H54 (cell line): ENCODE results near the gene ACSS3.

Source experiments
- DNase-seq: peaks from one replicate; pipeline ENCODE4 v3.0.0; 2011; ENCODE audit warnings: low spot score, mixed read lengths; ENCODE audit not compliant: insufficient read length
- FAIRE-seq: peaks from 3 replicates; lab custom pipeline; 2011; peaks lifted over from hg19 to GRCh38; lab: Jason Lieb, UNC
- POLR2A ChIP-seq: IDR thresholded peaks from 2 replicates; pipeline ENCODE4 v1.6.1; 2011; ENCODE audit warnings: low read depth, mild to moderate bottlenecking, low read length

The ACSS3 gene

DNA sequence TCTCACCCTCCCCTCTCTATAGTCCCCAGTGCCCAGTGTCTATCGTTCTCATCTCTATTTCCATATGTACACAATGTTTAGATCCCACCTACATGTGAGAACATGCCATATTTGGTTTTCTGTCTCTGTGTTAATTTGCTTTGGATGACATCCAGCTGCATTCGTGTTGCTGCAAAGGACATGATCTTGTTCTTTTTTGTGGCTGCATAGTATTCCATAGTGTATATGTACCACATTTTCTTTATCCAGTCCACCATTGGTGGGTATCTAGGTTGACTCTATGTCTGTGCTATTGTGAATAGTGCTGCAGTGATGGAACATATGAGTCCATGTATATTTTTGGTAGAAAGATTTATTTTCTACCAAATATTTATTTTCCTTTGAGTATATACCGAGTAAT, 45.7 kb downstream of the ACSS3 start:
- DNase-seq (no peak), FAIRE-seq (no peak)
- no peak for TF ChIP-seq POLR2A

DNA sequence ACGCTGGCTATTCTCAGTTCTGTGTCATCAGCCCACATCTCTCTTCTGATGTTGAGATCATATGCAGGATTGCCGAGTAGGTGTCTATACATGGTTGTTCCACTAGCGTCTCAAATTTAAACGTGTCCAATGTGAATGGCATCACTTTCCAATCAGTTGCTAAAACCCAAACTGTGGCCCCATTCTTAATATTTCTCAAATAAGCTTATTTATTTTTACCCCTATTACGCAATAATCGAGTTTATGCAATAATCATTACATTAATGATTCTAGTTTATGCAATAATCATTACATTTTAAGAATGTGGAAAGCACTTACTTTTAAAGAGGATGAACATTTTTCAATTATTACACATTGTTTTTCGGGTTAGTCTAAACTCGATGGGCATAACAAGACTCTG, 47.8 kb downstream of the ACSS3 start:
- TF ChIP-seq POLR2A: no peak
- FAIRE-seq (no peak), DNase-seq (no peak)

DNA sequence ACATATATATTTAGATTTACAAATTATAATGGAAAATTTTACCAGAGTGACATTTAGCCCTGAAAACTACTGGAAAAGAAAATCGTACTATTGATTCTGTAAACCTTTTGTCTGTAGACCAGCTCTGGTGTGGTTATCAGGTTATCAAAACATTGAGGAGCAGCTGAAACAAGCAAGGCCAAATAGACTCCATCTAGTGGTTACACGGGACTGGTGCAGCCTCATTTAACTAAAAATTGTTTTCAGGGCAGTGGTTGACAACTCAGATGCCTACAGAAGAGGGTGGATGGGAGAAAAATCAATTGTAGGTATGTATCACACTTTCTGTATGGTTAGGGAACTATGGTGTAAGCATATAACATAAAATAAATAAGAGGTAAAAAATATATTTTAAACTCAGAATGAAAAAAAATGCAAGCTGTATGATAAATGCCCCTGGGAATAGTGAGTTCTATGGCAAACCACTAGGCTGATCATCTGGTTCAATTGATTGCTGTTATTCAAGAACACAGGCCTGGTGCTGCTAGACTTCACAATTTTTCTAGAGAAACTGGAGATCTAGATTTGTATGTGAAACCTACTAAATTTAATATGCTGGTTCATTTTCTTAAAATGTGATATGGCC, 51.2 kb downstream of the ACSS3 start:
- peak; percentile 89 for FAIRE-seq
- DNase-seq: peak; percentile 7
- no peak for TF ChIP-seq POLR2A

DNA sequence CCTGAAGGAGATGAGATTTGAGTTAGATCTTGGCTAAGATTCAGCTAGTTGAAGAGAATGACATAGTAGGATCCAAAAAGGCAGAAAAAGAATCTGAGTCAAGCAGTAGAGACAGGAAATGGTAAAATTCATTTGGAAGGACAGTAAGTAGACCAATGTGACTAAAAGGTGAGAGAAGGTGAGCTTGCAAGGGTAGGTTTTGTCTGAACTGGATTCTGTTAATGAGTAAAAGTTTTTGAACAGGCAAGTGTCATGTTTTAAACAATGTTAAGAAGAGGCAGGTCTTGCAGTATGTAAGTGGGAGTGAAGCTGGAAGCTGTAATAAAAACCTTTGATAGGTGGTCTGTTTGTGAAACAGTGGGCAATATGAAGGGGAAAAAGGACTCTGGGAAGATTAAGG, 58.6 kb downstream of the ACSS3 start:
- DNase-seq (no peak), FAIRE-seq (no peak)
- TF ChIP-seq POLR2A: no peak

DNA sequence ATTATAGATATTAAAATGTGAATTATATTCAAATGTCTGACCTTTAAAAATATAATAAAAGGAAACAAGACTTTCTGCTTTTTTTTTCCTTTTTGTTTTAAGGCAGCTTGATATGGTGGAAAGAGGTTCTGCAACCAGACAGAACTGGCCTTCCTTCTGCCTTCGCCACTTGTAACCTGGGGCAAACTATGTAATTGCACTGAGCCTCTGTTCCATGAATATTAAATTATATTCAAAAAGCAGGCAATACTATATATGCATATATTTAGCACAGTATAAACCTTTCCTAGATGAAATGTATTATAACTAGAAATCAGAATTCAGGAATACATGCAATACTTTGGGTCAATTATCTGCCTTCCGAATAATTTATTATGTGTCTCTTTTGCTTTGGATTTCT, 59.9 kb downstream of the ACSS3 start:
- DNase-seq (no peak), FAIRE-seq (no peak)

DNA sequence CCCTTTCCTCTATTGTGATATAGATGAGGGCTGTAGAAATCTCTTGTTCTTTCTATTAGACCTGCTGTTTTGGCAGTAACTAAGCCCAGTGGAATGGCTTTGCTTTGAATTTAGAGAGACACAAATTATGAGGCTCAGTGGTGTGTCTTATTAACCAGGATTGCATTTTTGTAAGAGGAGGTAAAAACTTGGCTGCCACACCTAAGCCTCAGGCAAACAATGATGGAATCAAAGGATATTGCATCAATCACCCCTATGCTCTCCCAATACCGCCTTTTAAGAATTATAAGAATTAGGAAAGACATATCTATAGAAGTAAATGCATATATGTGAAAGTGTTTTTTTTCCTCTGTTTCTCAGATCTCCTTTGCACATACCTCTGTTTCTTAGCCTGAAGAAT, 63.3 kb downstream of the ACSS3 start:
- no peak for DNase-seq
- FAIRE-seq: no peak

More for the DNA sequence above, 59.9 kb downstream of the ACSS3 start:
- TF ChIP-seq POLR2A: no peak

DNA sequence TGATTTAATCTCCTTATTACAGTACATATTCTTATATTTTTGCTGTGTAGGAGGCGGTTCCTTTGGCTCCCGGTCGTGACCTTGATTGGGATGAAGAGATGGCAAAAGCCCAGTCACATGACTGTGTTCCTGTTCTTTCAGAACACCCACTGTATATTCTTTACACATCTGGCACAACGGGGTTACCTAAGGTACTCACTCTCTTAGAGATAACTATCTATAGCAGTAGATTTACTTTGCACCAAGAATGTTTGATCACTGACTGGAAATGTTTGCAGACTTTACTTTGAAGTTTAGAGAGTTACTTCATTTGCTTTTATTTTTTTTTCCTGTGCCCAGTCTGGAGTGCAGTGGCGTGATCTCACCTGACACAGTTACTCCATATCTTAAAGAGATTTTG, 65.2 kb downstream of the ACSS3 start:
- FAIRE-seq (no peak), DNase-seq (no peak)
- TF ChIP-seq POLR2A: no peak

More for the DNA sequence above, 63.3 kb downstream of the ACSS3 start:
- TF ChIP-seq POLR2A: no peak

DNA sequence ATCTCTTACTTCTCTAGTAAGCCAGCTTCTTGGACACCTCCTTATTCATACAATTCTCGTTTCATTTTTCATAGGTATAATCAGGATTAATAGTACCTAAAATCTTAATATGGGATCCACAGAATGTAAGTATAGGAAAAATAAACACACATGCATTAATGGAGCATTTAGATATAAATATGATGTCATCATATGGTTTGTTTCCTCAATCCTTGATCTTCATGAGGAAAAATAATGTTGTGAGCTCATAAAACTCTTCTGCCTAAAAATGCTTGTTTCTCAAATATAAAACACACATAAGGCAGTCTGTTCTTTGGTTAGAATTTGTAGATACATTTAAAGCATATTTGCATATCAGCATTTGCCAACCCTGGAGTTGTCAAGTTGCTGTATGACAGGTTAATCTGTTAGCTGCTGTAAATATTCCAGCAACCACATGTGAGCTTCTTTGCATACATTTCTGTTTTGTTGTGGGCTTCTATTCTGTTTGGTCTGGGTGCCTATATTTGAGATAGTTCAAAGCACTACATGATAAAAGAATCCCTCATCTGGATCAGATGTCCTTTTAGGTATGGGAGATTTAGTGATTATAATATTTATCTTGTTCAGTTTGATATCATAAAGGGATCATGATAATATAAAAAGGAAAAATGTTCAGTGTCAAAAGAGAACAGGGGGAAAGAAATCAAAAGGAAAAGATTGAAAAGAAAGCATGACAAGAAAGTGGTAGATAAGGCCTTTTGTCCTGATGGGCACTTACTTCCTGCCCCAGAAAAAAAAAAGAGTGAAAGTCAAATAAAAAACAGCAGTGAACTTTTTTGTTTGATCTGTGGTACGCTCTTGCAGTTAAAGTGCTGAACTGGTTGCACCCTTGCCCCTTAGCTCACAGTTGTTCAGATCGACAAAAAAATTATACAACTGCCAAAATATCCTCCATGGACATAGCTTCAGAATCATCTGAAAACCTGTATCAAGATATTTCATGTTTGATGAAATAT, 68.6 kb downstream of the ACSS3 start:
- no peak for TF ChIP-seq POLR2A
- FAIRE-seq: no peak
- no peak for DNase-seq

DNA sequence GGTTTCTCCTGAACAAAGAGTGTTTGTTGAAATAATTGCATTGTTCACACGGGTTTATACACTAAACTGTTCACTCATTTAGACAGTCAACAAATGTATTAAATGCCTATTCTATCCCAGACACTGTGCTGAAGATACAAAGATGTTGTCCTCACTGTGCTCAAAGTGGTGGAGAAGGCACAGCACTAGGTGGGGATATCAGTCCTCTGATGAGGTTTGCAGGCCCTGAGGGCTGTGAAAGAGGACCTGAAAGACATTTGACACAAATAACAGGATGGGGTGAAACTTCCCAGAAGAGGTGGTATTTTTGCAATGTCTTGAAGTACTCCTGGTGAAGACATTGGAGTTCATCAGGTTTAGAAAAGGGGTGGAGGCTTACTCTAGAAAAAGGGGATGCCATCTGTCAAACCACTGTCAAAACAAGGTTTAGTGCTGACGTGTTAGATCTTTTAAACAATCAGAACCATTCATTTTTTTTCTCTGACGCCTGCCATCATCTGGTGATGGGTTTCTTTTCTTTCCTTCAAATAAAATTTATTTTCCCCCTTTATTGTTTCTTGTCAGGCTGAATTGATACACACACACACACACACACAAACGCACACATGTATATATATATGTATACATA, 69.5 kb downstream of the ACSS3 start:
- DNase-seq (no peak), FAIRE-seq (no peak)
- TF ChIP-seq POLR2A: no peak

DNA sequence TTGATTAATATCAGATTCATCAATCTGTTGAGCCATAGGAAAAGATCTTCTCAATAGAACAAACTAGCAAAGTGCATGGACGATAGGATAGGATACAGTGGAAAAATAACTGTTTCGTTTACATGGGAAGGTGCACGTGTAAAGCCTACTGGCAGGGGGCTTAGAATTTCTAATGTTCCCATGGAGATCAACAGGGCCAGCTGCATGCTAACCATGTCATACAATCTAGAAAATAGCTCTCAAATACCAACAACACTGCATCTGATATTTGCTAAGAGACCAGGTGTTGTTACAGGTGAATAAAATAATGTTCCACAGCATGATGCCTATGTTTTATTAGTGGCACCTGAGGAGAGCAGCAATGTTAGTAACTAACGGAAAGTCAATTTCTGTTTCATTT, 72.5 kb downstream of the ACSS3 start:
- FAIRE-seq (no peak), DNase-seq (no peak)
- TF ChIP-seq POLR2A: no peak

DNA sequence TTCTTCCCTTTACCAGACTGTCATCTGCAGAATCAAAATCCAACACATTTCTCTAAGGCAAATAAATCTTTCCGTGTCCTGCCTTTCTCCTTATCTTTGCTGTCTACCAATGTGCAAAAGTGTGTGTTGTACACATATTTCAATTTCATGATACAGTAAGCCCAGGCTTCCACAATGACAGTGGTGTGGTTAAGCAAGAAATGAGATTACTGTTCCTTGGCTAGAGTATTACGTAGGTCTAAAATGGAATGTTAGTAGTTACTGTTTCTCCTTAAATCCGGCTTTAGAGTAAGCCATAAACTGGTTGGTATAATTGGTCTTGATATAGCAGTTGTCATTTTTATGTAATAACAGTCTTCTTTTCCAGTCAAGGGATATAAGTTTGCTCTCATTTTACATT, 82.0 kb downstream of the ACSS3 start:
- TF ChIP-seq POLR2A: no peak
- DNase-seq (no peak), FAIRE-seq (no peak)

DNA sequence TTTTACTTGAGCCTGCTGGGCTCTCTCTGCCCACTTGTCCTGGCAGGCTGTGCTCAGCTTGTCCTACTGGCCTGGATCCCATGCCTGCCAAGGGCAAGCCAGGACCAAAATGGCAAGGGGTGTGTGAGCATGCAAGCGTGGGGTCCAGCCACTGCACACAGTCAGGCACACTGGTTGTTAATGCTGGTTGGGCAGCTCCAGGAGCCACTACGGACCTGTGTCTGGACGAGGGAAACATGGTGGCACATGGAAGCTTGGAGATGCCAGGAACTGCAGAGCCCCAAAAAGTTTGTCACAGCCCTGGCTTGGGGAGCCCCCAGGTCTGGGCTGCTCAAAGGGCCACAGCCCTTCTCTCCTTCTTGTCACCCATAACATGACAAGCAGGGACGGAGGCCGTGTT, 83.8 kb downstream of the ACSS3 start:
- no peak for TF ChIP-seq POLR2A
- DNase-seq (no peak), FAIRE-seq (no peak)

DNA sequence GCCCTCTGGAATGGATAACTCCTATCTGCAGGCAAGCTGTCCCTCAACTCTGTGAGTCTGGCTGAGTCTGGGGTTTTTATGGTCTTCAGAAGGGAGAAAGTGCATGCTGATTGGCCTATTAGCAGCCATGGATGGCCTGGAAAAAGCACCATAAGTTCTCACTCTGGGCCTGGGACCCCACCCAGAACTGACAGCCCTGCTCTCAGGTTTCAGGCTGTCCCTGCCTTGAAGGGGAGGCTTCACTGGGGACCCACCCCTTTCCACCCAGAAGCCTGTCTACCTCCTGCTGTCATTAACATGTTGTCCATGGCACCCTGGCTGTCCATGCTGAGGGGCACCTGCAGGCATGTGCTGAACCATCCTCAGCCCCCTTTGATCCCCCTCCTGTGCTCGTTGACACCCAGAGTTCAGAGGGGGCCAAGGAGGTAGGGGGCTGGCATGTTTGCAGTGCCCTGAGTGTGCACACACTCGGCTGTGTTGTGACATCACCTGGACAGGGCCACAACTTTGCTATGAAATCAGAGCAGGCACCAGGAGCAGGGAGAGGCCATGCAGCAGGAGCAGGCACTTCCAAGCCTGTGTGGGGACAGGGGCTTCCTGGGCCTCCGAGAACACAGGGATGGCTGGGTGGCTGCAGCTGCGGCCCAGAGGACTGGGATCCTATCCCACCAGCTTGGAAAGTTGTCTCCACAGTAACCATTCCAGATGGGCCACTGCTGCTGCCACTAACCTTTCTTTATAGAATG, 84.7 kb downstream of the ACSS3 start:
- TF ChIP-seq POLR2A: no peak
- DNase-seq (no peak), FAIRE-seq (no peak)
